Inflammatory macrophage treated with lipopolysaccharide for 4 hours (primary cell): ENCODE data around the gene DSCAML1.
A peak's percentile ranks its signal among the peaks of the same experiment; 100 is the strongest.

ENCODE experiments used
- DNase-seq: peaks from one replicate; pipeline ENCODE4 v3.0.0-alpha.2; 2020

DSCAML1 gene

GRCh38 chr11:117541211-117541610 lies 255.8 kb downstream of the DSCAML1 start:
- no peak for DNase-seq

- no peak for DNase-seq
Measured at GRCh38 chr11:117538263-117539135, 258.5 kb downstream of the DSCAML1 start.

- DNase-seq: no peak
Measured at GRCh38 chr11:117535850-117536411, 261.1 kb downstream of the DSCAML1 start.

- DNase-seq: peak; percentile 68
Measured at GRCh38 chr11:117535201-117535849, 261.7 kb downstream of the DSCAML1 start.

- no peak for DNase-seq
Measured at GRCh38 chr11:117532568-117532967, 264.4 kb downstream of the DSCAML1 start.

GRCh38 chr11:117529816-117530215 lies 267.2 kb downstream of the DSCAML1 start:
- DNase-seq: no peak

- no peak for DNase-seq
Measured at GRCh38 chr11:117528097-117528721, 268.8 kb downstream of the DSCAML1 start.

- DNase-seq: no peak
Measured at GRCh38 chr11:117527271-117527670, 269.7 kb downstream of the DSCAML1 start.

- DNase-seq: no peak
Measured at GRCh38 chr11:117525866-117526542, 271.0 kb downstream of the DSCAML1 start.

GRCh38 chr11:117524468-117525183 lies 272.4 kb downstream of the DSCAML1 start:
- DNase-seq: no peak

GRCh38 chr11:117523680-117524079 lies 273.3 kb downstream of the DSCAML1 start:
- DNase-seq: no peak

GRCh38 chr11:117521974-117522373 lies 275.0 kb downstream of the DSCAML1 start:
- DNase-seq: no peak

GRCh38 chr11:117520966-117521365 lies 276.1 kb downstream of the DSCAML1 start:
- no peak for DNase-seq

- DNase-seq: no peak
Measured at GRCh38 chr11:117520201-117520600, 276.8 kb downstream of the DSCAML1 start.

GRCh38 chr11:117519590-117519989 lies 277.4 kb downstream of the DSCAML1 start:
- no peak for DNase-seq

GRCh38 chr11:117519170-117519569 lies 277.8 kb downstream of the DSCAML1 start:
- no peak for DNase-seq

GRCh38 chr11:117518455-117518854 lies 278.6 kb downstream of the DSCAML1 start:
- no peak for DNase-seq

GRCh38 chr11:117517097-117517496 lies 279.9 kb downstream of the DSCAML1 start:
- no peak for DNase-seq

- DNase-seq: no peak
Measured at GRCh38 chr11:117515892-117516787, 280.9 kb downstream of the DSCAML1 start.

- no peak for DNase-seq
Measured at GRCh38 chr11:117514256-117514655, 282.8 kb downstream of the DSCAML1 start.

GRCh38 chr11:117513666-117514065 lies 283.4 kb downstream of the DSCAML1 start:
- no peak for DNase-seq
